ENCODE results near the gene SLC44A1. TPM values are rescaled to one million over a fixed set of nuclear protein-coding genes. Genes with fewer than 3 reads are reported as not detected.

The SLC44A1 gene
- total RNA-seq, 1 donor from 2014 or later: 69.7 TPM

DNA sequence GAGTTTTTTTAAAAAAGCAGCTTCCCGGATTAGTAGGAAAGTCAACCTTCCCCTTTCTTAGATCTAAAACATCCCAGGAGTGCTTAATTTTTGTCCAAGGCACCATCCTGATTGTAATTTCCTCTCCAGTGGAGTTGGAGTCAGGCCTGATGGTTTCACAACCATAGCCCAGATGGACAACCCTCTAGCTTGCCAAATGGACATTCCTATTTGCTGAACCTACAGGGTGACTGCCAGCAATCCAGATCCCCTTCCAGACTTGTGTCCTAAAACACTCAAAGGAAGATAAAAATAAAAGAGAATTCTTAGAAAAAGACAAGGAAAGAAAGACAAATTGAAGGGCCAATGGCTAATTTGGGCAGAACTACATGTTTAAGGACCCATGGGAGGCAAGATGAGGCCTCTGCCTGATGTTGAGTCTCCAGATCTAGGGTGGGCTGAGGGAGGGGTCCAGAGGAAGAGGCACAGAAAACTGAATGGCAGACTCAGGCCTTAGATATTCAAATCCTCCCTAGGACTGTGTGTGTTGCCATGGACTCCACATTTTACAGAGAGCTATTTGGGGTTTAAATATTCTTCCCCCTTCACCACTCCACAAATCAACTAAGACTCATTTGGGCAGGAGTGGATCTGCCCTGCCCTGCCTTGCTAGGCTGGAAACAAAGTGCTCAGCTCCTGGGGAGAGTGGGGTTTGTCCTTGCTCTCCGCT lies 38.5 kb upstream of the SLC44A1 start:
- no peak overlapping the region for H3K27ac Mint-ChIP-seq (ENCODE audit: unreplicated experiment)
- H3K4me3 Mint-ChIP-seq (ENCODE audit: unreplicated experiment): no peak overlapping the region
- TF ChIP-seq, protein P1, sequence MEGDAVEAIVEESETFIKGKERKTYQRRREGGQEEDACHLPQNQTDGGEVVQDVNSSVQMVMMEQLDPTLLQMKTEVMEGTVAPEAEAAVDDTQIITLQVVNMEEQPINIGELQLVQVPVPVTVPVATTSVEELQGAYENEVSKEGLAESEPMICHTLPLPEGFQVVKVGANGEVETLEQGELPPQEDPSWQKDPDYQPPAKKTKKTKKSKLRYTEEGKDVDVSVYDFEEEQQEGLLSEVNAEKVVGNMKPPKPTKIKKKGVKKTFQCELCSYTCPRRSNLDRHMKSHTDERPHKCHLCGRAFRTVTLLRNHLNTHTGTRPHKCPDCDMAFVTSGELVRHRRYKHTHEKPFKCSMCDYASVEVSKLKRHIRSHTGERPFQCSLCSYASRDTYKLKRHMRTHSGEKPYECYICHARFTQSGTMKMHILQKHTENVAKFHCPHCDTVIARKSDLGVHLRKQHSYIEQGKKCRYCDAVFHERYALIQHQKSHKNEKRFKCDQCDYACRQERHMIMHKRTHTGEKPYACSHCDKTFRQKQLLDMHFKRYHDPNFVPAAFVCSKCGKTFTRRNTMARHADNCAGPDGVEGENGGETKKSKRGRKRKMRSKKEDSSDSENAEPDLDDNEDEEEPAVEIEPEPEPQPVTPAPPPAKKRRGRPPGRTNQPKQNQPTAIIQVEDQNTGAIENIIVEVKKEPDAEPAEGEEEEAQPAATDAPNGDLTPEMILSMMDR (IDR thresholded peaks at IDR 0.05; ENCODE audit: unreplicated experiment): no peak
- H3K9me3 Mint-ChIP-seq (ENCODE audit: unreplicated experiment): no peaks in the 10 kb centered on the region
- H3K27me3 Mint-ChIP-seq (ENCODE audit: unreplicated experiment): no peaks in the 10 kb centered on the region
- DNase-seq (ENCODE audit: low spot score): no peak
- no peaks in the 10 kb centered on the region for H3K36me3 Mint-ChIP-seq (ENCODE audit: low read depth, unreplicated experiment)
- H3K4me1 Mint-ChIP-seq (ENCODE audit: unreplicated experiment): peaks cover 3% of the 10 kb centered on the region

DNA sequence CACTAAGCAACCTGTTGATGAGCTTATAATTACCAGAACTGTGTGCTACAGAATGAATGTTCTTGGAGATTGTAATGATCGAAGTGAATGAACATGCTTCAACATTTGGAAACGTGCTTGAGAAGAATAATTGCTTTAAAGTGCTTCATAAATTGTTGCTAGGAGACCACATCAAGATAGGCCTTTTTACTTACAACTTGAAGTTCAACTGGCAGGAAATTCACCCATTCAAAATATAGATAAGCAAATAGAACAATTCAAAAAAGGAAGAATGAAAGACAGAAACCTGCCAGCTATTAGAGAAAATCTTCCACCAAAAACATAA lies 38.0 kb upstream of the SLC44A1 start:
- Mint-ChIP-seq H3K36me3 (ENCODE audit: low read depth, unreplicated experiment) (no peaks in the 10 kb centered on the region), H3K4me3 (ENCODE audit: unreplicated experiment) (no peak overlapping the region), H3K27me3 (ENCODE audit: unreplicated experiment) (no peaks in the 10 kb centered on the region), H3K4me1 (ENCODE audit: unreplicated experiment) (peaks cover 3% of the 10 kb centered on the region), H3K9me3 (ENCODE audit: unreplicated experiment) (no peaks in the 10 kb centered on the region), H3K27ac (ENCODE audit: unreplicated experiment) (no peak overlapping the region)
- no peak for DNase-seq (ENCODE audit: low spot score)
- TF ChIP-seq, protein P1 (IDR thresholded peaks at IDR 0.05; ENCODE audit: unreplicated experiment): no peak

DNA sequence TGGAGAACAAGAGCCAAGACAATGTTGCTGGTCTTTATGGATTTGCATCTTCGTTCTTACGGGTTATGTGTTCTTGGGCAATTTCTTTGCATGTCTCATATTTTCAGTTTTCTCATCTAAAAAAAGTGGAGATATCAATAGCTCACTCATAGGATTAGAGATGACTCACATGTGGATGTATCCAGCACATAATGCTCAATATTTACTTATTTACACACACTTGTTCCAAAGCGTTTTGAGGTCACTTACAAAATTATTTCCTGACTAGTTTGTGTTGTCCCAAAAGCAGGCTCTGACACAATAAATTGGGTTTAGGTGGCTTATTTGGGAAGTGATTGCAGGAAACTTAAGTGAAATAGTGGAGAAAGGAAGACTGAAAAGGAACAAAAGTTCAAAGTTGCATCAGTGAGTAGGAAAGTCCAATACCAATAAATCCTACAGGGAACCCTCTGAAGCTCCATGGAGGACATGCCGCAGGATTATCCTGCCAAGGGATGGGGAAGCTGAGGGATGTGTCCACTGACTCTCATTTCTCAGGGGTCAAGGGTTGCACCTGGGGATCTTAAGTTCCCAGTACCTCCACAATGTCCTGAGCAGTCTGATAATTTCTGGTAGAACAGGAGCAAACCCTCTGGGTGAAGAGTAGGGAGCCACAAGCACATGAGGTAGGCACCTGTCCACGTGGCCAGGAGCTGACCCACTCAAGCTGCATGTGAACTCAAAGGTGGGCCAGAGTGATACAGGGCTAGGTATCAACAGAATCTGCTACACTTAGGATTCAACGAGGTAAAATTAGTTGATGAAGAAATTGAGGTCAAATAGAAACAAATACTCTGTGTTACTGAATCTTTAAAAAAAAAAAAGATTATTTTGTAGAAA lies 37.4 kb upstream of the SLC44A1 start:
- no peaks in the 10 kb centered on the region for H3K27me3 Mint-ChIP-seq (ENCODE audit: unreplicated experiment)
- H3K4me3 Mint-ChIP-seq (ENCODE audit: unreplicated experiment): no peak overlapping the region
- TF ChIP-seq, protein P1 (IDR thresholded peaks at IDR 0.05; ENCODE audit: unreplicated experiment): no peak
- H3K36me3 Mint-ChIP-seq (ENCODE audit: low read depth, unreplicated experiment): no peaks in the 10 kb centered on the region
- H3K4me1 Mint-ChIP-seq (ENCODE audit: unreplicated experiment): peaks cover 3% of the 10 kb centered on the region
- no peak for DNase-seq (ENCODE audit: low spot score)
- no peaks in the 10 kb centered on the region for H3K9me3 Mint-ChIP-seq (ENCODE audit: unreplicated experiment)
- no peak overlapping the region for H3K27ac Mint-ChIP-seq (ENCODE audit: unreplicated experiment)

DNA sequence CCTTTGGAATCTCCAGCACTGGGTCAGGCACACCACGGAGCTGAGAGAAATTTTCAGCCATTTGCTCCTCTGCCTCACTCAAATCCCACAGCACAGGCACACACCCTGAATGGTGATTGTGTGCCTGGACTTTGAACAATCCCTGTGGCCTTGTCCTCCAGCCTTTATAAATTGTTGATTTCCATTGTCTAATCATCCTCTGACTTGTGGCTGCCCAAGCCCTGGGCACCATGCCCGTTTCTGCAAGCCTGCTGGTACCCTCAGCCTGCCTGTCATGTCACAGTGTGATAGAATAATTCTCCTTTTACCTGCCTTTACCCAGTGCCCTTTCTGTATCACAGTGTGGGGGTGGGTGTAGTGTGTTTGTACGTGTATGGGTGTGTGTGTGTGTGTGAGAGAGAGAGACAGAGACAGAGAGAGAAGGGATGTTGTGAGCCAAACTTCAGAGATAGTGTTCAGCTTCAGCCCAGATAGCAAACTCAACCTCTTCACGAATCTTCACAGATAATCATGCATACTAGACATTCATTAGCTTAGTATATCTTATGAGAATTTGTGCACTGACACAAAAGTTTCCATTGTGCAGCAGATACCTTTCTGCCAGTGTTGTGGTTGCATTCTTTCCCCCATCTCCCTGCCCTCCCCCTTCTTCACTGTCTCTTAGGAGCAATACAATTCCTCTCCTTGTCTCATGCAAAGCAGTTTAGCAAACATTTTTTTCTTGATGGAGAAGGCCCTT lies 27.8 kb upstream of the SLC44A1 start:
- no peaks in the 10 kb centered on the region for H3K4me1 Mint-ChIP-seq (ENCODE audit: unreplicated experiment)
- H3K4me3 Mint-ChIP-seq (ENCODE audit: unreplicated experiment): no peak overlapping the region
- H3K27me3 Mint-ChIP-seq (ENCODE audit: unreplicated experiment): peaks cover 2% of the 10 kb centered on the region
- no peaks in the 10 kb centered on the region for H3K9me3 Mint-ChIP-seq (ENCODE audit: unreplicated experiment)
- no peaks in the 10 kb centered on the region for H3K36me3 Mint-ChIP-seq (ENCODE audit: low read depth, unreplicated experiment)
- H3K27ac Mint-ChIP-seq (ENCODE audit: unreplicated experiment): no peak overlapping the region
- DNase-seq (ENCODE audit: low spot score): no peak
- TF ChIP-seq, protein P1 (IDR thresholded peaks at IDR 0.05; ENCODE audit: unreplicated experiment): no peak

Data from endothelial cell (in vitro differentiated cells).